Measurements from ENCODE around the gene HNRNPK. TPM values are rescaled to one million over a fixed set of nuclear protein-coding genes. Genes with fewer than 3 reads are reported as not detected.

HNRNPK gene
- total and polyA plus RNA-seq, 2 of the 13 experiments (the other 11 are each of a cell fraction or from before 2014, with no cell fraction given), result 321 to 712 TPM

- TF ChIP-seq NFAT5 (CRISPR knock-in tag; IDR thresholded peaks at IDR 0.05), result no peak
- TF ChIP-seq ZNF33A (CRISPR knock-in tag; IDR thresholded peaks at IDR 0.05; ENCODE audit: borderline replicate concordance), result no peak
- TF ChIP-seq ZNF318 (CRISPR knock-in tag; IDR thresholded peaks at IDR 0.05), result no peak
- TF ChIP-seq ZNF749 (CRISPR knock-in tag; IDR thresholded peaks at IDR 0.05; ENCODE audit: borderline replicate concordance), result no peak
- TF ChIP-seq ARID4A (CRISPR knock-in tag; IDR thresholded peaks at IDR 0.05; ENCODE audit: borderline replicate concordance), result no peak; the same call in 1 of the 2 replicates
- no peak for TF ChIP-seq EEA1 (CRISPR knock-in tag; IDR thresholded peaks at IDR 0.05; ENCODE audit: borderline replicate concordance)
- peak; percentile 85; the same call in 1 of the 2 replicates for TF ChIP-seq NFE2 (CRISPR knock-in tag; IDR thresholded peaks at IDR 0.05)
- TF ChIP-seq SAP130 (CRISPR knock-in tag; IDR thresholded peaks at IDR 0.05; ENCODE audit: low read depth), result peak; percentile 90
- 0 out of 2 replicates have a peak, but pooled peaks have one; percentile 41 for TF ChIP-seq IKZF5 (CRISPR knock-in tag; IDR thresholded peaks at IDR 0.05)
These were observed 12.4 kb upstream of the HNRNPK start (continued) for GRCh38 chr9:83992407-83992806.

Measured in HepG2 (cell line).